HEK293 (cell line): Measurements from ENCODE around the gene BHMT.

Source experiments
- CTCF ChIA-PET: fragments of 350-600 bp; formaldehyde crosslinking; extraction: SDS; loops from one replicate; lab custom pipeline; 2021; ENCODE audit warnings: antibody characterized with exemption; lab: Yijun Ruan, JAX
- POLR2A ChIA-PET: fragments of 300-600 bp; formaldehyde crosslinking; extraction: SDS; loops from one replicate; lab custom pipeline; 2020; ENCODE audit warnings: antibody characterized with exemption, inconsistent platforms; lab: Yijun Ruan, JAX
- H3K27ac ChIP-seq: fragments of 200-500 bp; sonication (Bioruptor generic); 2 replicates; pipeline ENCODE4 v1.5.1; 2014; ENCODE audit warnings: low read depth, low read length, control low read depth, inconsistent platforms; ENCODE audit errors: extremely low read depth
- H3K36me3 ChIP-seq, 2 experiments: fragments of 200-500 bp in 1 of 2; sonication (Bioruptor generic) in 1 of 2; 1 replicate in 1 of 2; 2 replicates in 1 of 2; pipeline ENCODE4 v1.5.1; 2014 to 2017; ENCODE audit warnings: inconsistent platforms in 2 of 2, low read length in 2 of 2; ENCODE audit not compliant: control insufficient read depth in 2 of 2, insufficient read depth in 1 of 2
- H3K4me1 ChIP-seq: fragments of 200-500 bp; sonication (Bioruptor generic); 2 replicates; pipeline ENCODE4 v1.5.1; 2014; ENCODE audit warnings: mild to moderate bottlenecking, low read length, inconsistent platforms; ENCODE audit not compliant: control insufficient read depth, insufficient read depth
- H3K4me3 ChIP-seq: 2 replicates; pipeline ENCODE4 v1.5.1; 2011; ENCODE audit warnings: low read depth, mild to moderate bottlenecking, control low read depth, low read length, moderate library complexity
- H3K9me3 ChIP-seq: fragments of 200-500 bp; sonication (Bioruptor generic); 2 replicates; pipeline ENCODE4 v1.5.1; 2014; ENCODE audit warnings: low read depth, low read length, inconsistent platforms; ENCODE audit not compliant: control insufficient read depth, insufficient read depth
- KLF16 ChIP-seq: fragments of 450-650 bp; formaldehyde crosslinking; IDR thresholded peaks from 2 replicates; pipeline ENCODE4 v1.5.1; 2017; ENCODE audit warnings: missing biosample characterization, missing genetic modification characterization
- KLF9 ChIP-seq: fragments of 450-650 bp; formaldehyde crosslinking; IDR thresholded peaks from 2 replicates; pipeline ENCODE4 v1.5.1; 2016; ENCODE audit warnings: missing biosample characterization, missing genetic modification characterization, low read depth
- OSR2 ChIP-seq: fragments of 450-650 bp; formaldehyde crosslinking; IDR thresholded peaks from 2 replicates; pipeline ENCODE4 v1.5.1; 2016; ENCODE audit warnings: missing biosample characterization, missing genetic modification characterization
- REPIN1 ChIP-seq: fragments of 450-650 bp; formaldehyde crosslinking; IDR thresholded peaks from 2 replicates; pipeline ENCODE4 v1.5.1; 2017; ENCODE audit warnings: missing biosample characterization, missing genetic modification characterization, low read depth
- TRIM28 ChIP-seq: IDR thresholded peaks from 2 replicates; pipeline ENCODE4 v1.6.1; 2011; ENCODE audit warnings: low read length, control low read depth, borderline replicate concordance
- ZBTB20 ChIP-seq: fragments of 450-650 bp; formaldehyde crosslinking; IDR thresholded peaks from 2 replicates; pipeline ENCODE4 v1.5.1; 2016; ENCODE audit warnings: missing biosample characterization, missing genetic modification characterization
- ZNF335 ChIP-seq: fragments of 450-650 bp; formaldehyde crosslinking; conservative IDR thresholded peaks from 2 replicates; pipeline ENCODE4 v1.5.1; 2016; ENCODE audit warnings: missing biosample characterization, missing genetic modification characterization
- ZNF560 ChIP-seq: fragments of 450-650 bp; formaldehyde crosslinking; IDR thresholded peaks from 2 replicates; pipeline ENCODE4 v1.5.1; 2017; ENCODE audit warnings: missing biosample characterization, missing genetic modification characterization, borderline replicate concordance
- ZNF701 ChIP-seq: fragments of 450-650 bp; formaldehyde crosslinking; IDR thresholded peaks from 2 replicates; pipeline ENCODE4 v1.5.1; 2016; ENCODE audit warnings: missing biosample characterization, missing genetic modification characterization
- ZNF843 ChIP-seq: fragments of 450-650 bp; formaldehyde crosslinking; IDR thresholded peaks from 2 replicates; pipeline ENCODE4 v1.5.1; 2016; ENCODE audit warnings: missing biosample characterization, missing genetic modification characterization
- TF ChIP-seq, protein P1 (sequence below): fragments of 450-650 bp; formaldehyde crosslinking; IDR thresholded peaks from 2 replicates; pipeline ENCODE4 v1.5.1; 2016; ENCODE audit warnings: missing biosample characterization, missing genetic modification characterization, borderline replicate concordance
- TF ChIP-seq, protein P2 (sequence below): fragments of 450-650 bp; formaldehyde crosslinking; IDR thresholded peaks from 2 replicates; pipeline ENCODE4 v1.5.1; 2016; ENCODE audit warnings: missing biosample characterization, missing genetic modification characterization
- TF ChIP-seq, protein P3 (sequence below): fragments of 450-650 bp; formaldehyde crosslinking; IDR thresholded peaks from 2 replicates; pipeline ENCODE4 v1.5.1; 2017; ENCODE audit warnings: missing biosample characterization, missing genetic modification characterization
- TF ChIP-seq, protein P4 (sequence below): fragments of 450-650 bp; IDR thresholded peaks from 2 replicates; pipeline ENCODE4 v1.5.1; 2018; ENCODE audit warnings: missing biosample characterization, missing genetic modification characterization
- TF ChIP-seq, protein P5 (sequence below): fragments of 450-650 bp; formaldehyde crosslinking; IDR thresholded peaks from 2 replicates; pipeline ENCODE4 v1.5.1; 2016; ENCODE audit warnings: missing biosample characterization, missing genetic modification characterization

The BHMT gene

DNA sequence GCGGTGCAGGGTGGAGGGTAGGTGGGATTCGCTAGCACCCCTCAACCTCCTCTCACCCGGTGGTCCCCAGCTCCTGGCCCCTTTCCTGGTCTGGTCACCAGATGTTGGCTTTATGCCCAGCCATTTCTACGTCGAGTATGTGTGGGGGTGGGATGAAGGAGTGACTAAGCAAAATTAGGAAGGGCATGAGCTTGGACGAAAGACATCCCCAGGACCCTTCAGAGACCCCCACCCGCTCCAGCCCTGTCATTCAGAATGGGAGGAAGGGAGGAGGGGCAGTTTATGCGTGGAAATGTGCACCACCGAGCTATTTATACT, 41.3 kb upstream of the BHMT start:
- no peaks in the 10 kb centered on the region for H3K9me3 ChIP-seq
- POLR2A ChIA-PET: no interaction called here
- H3K27ac ChIP-seq: no peak overlapping the region
- H3K36me3 ChIP-seq: no peaks in the 10 kb centered on the region
- TF ChIP-seq, protein P1, sequence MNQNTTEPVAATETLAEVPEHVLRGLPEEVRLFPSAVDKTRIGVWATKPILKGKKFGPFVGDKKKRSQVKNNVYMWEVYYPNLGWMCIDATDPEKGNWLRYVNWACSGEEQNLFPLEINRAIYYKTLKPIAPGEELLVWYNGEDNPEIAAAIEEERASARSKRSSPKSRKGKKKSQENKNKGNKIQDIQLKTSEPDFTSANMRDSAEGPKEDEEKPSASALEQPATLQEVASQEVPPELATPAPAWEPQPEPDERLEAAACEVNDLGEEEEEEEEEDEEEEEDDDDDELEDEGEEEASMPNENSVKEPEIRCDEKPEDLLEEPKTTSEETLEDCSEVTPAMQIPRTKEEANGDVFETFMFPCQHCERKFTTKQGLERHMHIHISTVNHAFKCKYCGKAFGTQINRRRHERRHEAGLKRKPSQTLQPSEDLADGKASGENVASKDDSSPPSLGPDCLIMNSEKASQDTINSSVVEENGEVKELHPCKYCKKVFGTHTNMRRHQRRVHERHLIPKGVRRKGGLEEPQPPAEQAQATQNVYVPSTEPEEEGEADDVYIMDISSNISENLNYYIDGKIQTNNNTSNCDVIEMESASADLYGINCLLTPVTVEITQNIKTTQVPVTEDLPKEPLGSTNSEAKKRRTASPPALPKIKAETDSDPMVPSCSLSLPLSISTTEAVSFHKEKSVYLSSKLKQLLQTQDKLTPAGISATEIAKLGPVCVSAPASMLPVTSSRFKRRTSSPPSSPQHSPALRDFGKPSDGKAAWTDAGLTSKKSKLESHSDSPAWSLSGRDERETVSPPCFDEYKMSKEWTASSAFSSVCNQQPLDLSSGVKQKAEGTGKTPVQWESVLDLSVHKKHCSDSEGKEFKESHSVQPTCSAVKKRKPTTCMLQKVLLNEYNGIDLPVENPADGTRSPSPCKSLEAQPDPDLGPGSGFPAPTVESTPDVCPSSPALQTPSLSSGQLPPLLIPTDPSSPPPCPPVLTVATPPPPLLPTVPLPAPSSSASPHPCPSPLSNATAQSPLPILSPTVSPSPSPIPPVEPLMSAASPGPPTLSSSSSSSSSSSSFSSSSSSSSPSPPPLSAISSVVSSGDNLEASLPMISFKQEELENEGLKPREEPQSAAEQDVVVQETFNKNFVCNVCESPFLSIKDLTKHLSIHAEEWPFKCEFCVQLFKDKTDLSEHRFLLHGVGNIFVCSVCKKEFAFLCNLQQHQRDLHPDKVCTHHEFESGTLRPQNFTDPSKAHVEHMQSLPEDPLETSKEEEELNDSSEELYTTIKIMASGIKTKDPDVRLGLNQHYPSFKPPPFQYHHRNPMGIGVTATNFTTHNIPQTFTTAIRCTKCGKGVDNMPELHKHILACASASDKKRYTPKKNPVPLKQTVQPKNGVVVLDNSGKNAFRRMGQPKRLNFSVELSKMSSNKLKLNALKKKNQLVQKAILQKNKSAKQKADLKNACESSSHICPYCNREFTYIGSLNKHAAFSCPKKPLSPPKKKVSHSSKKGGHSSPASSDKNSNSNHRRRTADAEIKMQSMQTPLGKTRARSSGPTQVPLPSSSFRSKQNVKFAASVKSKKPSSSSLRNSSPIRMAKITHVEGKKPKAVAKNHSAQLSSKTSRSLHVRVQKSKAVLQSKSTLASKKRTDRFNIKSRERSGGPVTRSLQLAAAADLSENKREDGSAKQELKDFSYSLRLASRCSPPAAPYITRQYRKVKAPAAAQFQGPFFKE (tag by site-specific recombination): no peak
- no peak for TF ChIP-seq ZNF560 (tag by site-specific recombination)
- no peak for TF ChIP-seq OSR2 (tag by site-specific recombination)
- no peak for TF ChIP-seq KLF9 (tag by site-specific recombination)
- no peak for TF ChIP-seq ZNF335 (tag by site-specific recombination)
- TF ChIP-seq, all 188 proteins: peak for 0
- CTCF ChIA-PET: interaction anchor here (1.4 kb wide), 1 partner anchor 45 kb away, joined by 3 read pairs; no protein-coding TSS in a partner anchor
- Histone ChIP-seq H3K4me1 (no peaks in the 10 kb centered on the region), H3K4me3 (no peak overlapping the region)

DNA sequence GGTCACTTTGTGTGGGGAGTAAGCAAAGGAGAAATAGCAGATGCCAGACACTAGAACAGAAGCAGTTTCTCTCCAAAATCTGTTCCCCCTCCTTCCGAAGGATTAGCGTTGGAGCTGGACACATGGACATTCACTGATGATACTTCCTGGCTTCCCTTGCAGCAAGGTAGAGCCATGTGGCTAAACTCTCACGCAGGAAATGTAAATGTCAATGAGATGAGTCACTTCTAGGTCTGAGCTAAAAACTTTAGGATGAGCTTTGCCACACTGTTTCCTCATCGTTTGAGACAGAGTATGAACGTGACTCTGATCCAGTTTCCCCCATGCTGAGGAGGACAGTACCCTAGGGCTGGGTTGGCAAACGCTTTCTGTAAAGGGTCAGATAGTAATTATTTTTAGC, 37.0 kb upstream of the BHMT start:
- POLR2A ChIA-PET: no interaction called here
- TF ChIP-seq TRIM28: peak; percentile 62; the same call in 1 of the 2 replicates
- TF ChIP-seq ZBTB20 (tag by site-specific recombination): no peak
- no peak for TF ChIP-seq REPIN1
- TF ChIP-seq, all 188 proteins: peak for 1
- CTCF ChIA-PET: interaction anchor here (0.6 to 2.2 kb wide), 3 partner anchors 50 to 72 kb away, joined by 3 to 10 read pairs (median 5); no protein-coding TSS in a partner anchor
- no peak overlapping the region for H3K4me3 ChIP-seq
- no peaks in the 10 kb centered on the region for H3K36me3 ChIP-seq
- H3K27ac ChIP-seq: no peak overlapping the region
- no peaks in the 10 kb centered on the region for H3K4me1 ChIP-seq
- H3K9me3 ChIP-seq: no peaks in the 10 kb centered on the region

DNA sequence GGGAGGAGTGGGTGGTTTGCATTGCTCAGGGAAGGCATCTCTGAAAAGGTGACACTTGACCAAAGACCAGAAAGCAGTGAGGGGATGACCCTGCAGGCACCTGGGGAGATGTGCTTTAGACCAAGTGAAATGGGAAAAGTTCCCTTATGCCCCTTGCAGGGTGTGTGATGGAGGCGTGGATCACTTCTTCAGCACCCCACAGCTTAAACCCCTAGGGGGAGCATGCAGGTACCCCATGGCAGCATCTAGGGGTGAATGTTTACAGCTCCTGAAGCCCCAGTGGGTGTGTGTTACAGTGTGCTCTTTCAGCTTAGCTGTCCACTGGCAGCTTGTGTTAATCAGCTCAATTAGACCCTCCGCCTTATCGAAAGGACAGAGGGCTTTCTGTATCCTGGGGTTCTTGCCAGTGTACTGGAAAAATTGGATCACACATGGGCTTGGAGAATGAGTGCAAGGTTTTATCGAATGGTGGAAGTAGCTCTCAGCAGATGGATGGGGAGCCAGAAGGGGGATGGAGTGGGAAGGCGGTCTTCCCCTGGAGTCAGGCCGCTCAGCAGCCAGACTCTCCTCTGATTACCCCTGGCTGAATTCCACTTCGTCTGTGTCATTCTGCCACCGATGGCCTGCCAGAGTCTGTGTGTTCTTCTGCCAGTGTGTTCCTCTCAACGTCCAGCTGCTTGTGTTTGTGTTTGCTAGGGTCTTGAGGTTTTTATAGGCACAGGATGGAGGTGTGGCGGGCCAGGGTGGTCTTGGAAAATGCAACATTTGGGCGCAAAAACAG, 35.8 kb upstream of the BHMT start:
- Histone ChIP-seq H3K4me3 (no peak overlapping the region), H3K9me3 (no peaks in the 10 kb centered on the region), H3K4me1 (no peaks in the 10 kb centered on the region), H3K27ac (no peak overlapping the region), H3K36me3 (no peaks in the 10 kb centered on the region)
- ChIA-PET POLR2A (no interaction called here), CTCF (interaction anchor here (0.6 to 2.2 kb wide), 2 partner anchors 51 to 55 kb away, joined by 4 to 10 read pairs; no protein-coding TSS in a partner anchor)
- TF ChIP-seq, protein P2, sequence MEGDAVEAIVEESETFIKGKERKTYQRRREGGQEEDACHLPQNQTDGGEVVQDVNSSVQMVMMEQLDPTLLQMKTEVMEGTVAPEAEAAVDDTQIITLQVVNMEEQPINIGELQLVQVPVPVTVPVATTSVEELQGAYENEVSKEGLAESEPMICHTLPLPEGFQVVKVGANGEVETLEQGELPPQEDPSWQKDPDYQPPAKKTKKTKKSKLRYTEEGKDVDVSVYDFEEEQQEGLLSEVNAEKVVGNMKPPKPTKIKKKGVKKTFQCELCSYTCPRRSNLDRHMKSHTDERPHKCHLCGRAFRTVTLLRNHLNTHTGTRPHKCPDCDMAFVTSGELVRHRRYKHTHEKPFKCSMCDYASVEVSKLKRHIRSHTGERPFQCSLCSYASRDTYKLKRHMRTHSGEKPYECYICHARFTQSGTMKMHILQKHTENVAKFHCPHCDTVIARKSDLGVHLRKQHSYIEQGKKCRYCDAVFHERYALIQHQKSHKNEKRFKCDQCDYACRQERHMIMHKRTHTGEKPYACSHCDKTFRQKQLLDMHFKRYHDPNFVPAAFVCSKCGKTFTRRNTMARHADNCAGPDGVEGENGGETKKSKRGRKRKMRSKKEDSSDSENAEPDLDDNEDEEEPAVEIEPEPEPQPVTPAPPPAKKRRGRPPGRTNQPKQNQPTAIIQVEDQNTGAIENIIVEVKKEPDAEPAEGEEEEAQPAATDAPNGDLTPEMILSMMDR (tag by site-specific recombination): no peak
- TF ChIP-seq, protein P3, sequence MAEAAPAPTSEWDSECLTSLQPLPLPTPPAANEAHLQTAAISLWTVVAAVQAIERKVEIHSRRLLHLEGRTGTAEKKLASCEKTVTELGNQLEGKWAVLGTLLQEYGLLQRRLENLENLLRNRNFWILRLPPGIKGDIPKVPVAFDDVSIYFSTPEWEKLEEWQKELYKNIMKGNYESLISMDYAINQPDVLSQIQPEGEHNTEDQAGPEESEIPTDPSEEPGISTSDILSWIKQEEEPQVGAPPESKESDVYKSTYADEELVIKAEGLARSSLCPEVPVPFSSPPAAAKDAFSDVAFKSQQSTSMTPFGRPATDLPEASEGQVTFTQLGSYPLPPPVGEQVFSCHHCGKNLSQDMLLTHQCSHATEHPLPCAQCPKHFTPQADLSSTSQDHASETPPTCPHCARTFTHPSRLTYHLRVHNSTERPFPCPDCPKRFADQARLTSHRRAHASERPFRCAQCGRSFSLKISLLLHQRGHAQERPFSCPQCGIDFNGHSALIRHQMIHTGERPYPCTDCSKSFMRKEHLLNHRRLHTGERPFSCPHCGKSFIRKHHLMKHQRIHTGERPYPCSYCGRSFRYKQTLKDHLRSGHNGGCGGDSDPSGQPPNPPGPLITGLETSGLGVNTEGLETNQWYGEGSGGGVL (tag by site-specific recombination): no peak
- no peak for TF ChIP-seq ZNF843 (tag by site-specific recombination)
- TF ChIP-seq KLF16 (tag by site-specific recombination): no peak
- TF ChIP-seq ZNF701: no peak
- TF ChIP-seq, protein P4, sequence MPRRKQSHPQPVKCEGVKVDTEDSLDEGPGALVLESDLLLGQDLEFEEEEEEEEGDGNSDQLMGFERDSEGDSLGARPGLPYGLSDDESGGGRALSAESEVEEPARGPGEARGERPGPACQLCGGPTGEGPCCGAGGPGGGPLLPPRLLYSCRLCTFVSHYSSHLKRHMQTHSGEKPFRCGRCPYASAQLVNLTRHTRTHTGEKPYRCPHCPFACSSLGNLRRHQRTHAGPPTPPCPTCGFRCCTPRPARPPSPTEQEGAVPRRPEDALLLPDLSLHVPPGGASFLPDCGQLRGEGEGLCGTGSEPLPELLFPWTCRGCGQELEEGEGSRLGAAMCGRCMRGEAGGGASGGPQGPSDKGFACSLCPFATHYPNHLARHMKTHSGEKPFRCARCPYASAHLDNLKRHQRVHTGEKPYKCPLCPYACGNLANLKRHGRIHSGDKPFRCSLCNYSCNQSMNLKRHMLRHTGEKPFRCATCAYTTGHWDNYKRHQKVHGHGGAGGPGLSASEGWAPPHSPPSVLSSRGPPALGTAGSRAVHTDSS: no peak
- TF ChIP-seq, protein P5, sequence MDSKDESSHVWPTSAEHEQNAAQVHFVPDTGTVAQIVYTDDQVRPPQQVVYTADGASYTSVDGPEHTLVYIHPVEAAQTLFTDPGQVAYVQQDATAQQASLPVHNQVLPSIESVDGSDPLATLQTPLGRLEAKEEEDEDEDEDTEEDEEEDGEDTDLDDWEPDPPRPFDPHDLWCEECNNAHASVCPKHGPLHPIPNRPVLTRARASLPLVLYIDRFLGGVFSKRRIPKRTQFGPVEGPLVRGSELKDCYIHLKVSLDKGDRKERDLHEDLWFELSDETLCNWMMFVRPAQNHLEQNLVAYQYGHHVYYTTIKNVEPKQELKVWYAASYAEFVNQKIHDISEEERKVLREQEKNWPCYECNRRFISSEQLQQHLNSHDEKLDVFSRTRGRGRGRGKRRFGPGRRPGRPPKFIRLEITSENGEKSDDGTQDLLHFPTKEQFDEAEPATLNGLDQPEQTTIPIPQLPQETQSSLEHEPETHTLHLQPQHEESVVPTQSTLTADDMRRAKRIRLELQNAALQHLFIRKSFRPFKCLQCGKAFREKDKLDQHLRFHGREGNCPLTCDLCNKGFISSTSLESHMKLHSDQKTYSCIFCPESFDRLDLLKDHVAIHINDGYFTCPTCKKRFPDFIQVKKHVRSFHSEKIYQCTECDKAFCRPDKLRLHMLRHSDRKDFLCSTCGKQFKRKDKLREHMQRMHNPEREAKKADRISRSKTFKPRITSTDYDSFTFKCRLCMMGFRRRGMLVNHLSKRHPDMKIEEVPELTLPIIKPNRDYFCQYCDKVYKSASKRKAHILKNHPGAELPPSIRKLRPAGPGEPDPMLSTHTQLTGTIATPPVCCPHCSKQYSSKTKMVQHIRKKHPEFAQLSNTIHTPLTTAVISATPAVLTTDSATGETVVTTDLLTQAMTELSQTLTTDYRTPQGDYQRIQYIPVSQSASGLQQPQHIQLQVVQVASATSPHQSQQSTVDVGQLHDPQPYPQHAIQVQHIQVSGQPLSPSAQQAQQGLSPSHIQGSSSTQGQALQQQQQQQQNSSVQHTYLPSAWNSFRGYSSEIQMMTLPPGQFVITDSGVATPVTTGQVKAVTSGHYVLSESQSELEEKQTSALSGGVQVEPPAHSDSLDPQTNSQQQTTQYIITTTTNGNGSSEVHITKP (tag by site-specific recombination): no peak
